Measurements from ENCODE around the gene GZF1.

DNA sequence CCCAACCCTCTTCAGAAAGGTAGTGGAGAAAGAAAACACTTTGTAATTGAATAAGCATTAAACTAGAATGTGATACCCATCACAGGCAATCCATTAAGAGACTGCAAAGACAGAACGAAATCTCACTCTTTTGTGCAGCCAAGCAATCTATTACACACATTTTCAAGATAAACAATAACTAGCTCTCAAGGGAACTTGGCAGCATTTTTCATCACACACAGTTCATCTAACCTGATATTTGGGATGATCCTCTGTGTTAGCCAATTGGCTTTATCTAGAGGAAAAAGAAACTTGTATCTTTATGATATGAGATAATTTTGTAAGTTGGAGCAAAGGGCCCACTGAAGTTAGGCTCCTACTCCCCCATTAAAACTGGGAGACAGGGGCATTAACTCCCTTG, 1.5 kb upstream of the GZF1 start:
- TF ChIP-seq, protein P1, sequence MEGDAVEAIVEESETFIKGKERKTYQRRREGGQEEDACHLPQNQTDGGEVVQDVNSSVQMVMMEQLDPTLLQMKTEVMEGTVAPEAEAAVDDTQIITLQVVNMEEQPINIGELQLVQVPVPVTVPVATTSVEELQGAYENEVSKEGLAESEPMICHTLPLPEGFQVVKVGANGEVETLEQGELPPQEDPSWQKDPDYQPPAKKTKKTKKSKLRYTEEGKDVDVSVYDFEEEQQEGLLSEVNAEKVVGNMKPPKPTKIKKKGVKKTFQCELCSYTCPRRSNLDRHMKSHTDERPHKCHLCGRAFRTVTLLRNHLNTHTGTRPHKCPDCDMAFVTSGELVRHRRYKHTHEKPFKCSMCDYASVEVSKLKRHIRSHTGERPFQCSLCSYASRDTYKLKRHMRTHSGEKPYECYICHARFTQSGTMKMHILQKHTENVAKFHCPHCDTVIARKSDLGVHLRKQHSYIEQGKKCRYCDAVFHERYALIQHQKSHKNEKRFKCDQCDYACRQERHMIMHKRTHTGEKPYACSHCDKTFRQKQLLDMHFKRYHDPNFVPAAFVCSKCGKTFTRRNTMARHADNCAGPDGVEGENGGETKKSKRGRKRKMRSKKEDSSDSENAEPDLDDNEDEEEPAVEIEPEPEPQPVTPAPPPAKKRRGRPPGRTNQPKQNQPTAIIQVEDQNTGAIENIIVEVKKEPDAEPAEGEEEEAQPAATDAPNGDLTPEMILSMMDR (IDR thresholded peaks at IDR 0.05) = no peak
- TF ChIP-seq EZH2 (IDR thresholded peaks at IDR 0.05) = no peak

Measured in neural progenitor cell (in vitro differentiated cells).